ENCODE data around the gene EVA1A.
A peak's percentile ranks its signal among the peaks of the same experiment; 100 is the strongest.

EVA1A gene

GRCh38 chr2:75465317-75465984, 95.3 kb downstream of the EVA1A start:
- TF ChIP-seq CTCF (IDR thresholded peaks at IDR 0.05; ENCODE audit: low read depth, low read length, missing control alignments), result peak; percentile 69
- DNase-seq (ENCODE audit: extremely low read depth, low read depth), result no peak
- H3K4me3 ChIP-seq (replicated peaks; ENCODE audit: low read depth, low read length), result no peak overlapping the region

- peak; percentile 82 for TF ChIP-seq CTCF (IDR thresholded peaks at IDR 0.05; ENCODE audit: low read depth, low read length, missing control alignments)
- DNase-seq (ENCODE audit: extremely low read depth, low read depth), result no peak
- no peak overlapping the region for H3K4me3 ChIP-seq (replicated peaks; ENCODE audit: low read depth, low read length)
Observed at GRCh38 chr2:75464348-75464946, 96.3 kb downstream of the EVA1A start.

GRCh38 chr2:75462721-75463120, 98.0 kb downstream of the EVA1A start:
- TF ChIP-seq CTCF (IDR thresholded peaks at IDR 0.05; ENCODE audit: low read depth, low read length, missing control alignments), result no peak
- no peak overlapping the region for H3K4me3 ChIP-seq (replicated peaks; ENCODE audit: low read depth, low read length)
- DNase-seq (ENCODE audit: extremely low read depth, low read depth), result no peak

- no peak for DNase-seq (ENCODE audit: extremely low read depth, low read depth)
- TF ChIP-seq CTCF (IDR thresholded peaks at IDR 0.05; ENCODE audit: low read depth, low read length, missing control alignments), result no peak
- H3K4me3 ChIP-seq (replicated peaks; ENCODE audit: low read depth, low read length), result no peak overlapping the region
Observed at GRCh38 chr2:75462206-75462605, 98.5 kb downstream of the EVA1A start.

- TF ChIP-seq CTCF (IDR thresholded peaks at IDR 0.05; ENCODE audit: low read depth, low read length, missing control alignments), result no peak
- no peak overlapping the region for H3K4me3 ChIP-seq (replicated peaks; ENCODE audit: low read depth, low read length)
- no peak for DNase-seq (ENCODE audit: extremely low read depth, low read depth)
Observed at GRCh38 chr2:75460630-75461029, 100.1 kb downstream of the EVA1A start.

GRCh38 chr2:75459565-75460310, 101.0 kb downstream of the EVA1A start:
- DNase-seq (ENCODE audit: extremely low read depth, low read depth), result peak; percentile 21
- TF ChIP-seq CTCF (IDR thresholded peaks at IDR 0.05; ENCODE audit: low read depth, low read length, missing control alignments), result no peak
- H3K4me3 ChIP-seq (replicated peaks; ENCODE audit: low read depth, low read length), result no peak overlapping the region
